SK-N-SH (cell line): ENCODE data around the gene XCL1. TPM values are rescaled to one million over a fixed set of nuclear protein-coding genes. Genes with fewer than 3 reads are reported as not detected.

Experiments
- CTCF ChIA-PET: fragments of 300-600, 350-600 bp; formaldehyde crosslinking; extraction: SDS; loops from one replicate; lab custom pipeline; 2021; lab: Yijun Ruan, JAX
- POLR2A ChIA-PET: fragments of 350-600 bp; sonication (Branson Sonifier 250); formaldehyde crosslinking; extraction: SDS; loops from one replicate; lab custom pipeline; 2020; ENCODE audit warnings: antibody characterized with exemption, inconsistent platforms; lab: Yijun Ruan, JAX
- DNase-seq: peaks from one replicate; pipeline ENCODE4 v3.0.0; 2012
- H2AFZ ChIP-seq: fragments of 200-600 bp; sonication (generic); 2 replicates; pipeline ENCODE4 v1.8.1; 2016; ENCODE audit warnings: antibody characterized with exemption, mild to moderate bottlenecking, low read depth
- H3F3A ChIP-seq: fragments of 200-600 bp; sonication (generic); replicated peaks from 2 replicates; pipeline ENCODE3; 2016; ENCODE audit warnings: antibody characterized with exemption, mild to moderate bottlenecking; ENCODE audit not compliant: insufficient read depth
- H3K27ac ChIP-seq, 2 experiments: fragments of 200-500 bp in 1 of 2; fragments of 200-600 bp in 1 of 2; sonication (Bioruptor generic) in 1 of 2; sonication (generic), shearing (Covaris generic) in 1 of 2; 2 replicates each; pipeline versions ENCODE4 v1.5.1 to v1.6.1; 2014 to 2016; ENCODE audit warnings: low read depth in 2 of 2, inconsistent platforms in 1 of 2, low read length in 1 of 2, mild to moderate bottlenecking in 1 of 2, mixed read lengths in 1 of 2
- H3K27me3 ChIP-seq: fragments of 200-600 bp; sonication (generic), shearing (Covaris generic); 2 replicates; pipeline ENCODE4 v1.6.1; 2016; ENCODE audit warnings: mixed run types; ENCODE audit not compliant: insufficient read depth
- H3K36me3 ChIP-seq, 2 experiments: fragments of 200-500 bp in 1 of 2; fragments of 200-600 bp in 1 of 2; sonication (Bioruptor generic) in 1 of 2; sonication (generic) in 1 of 2; replicated peaks in 1 of 2; 2 replicates each; pipeline versions ENCODE3 to v1.5.1; 2014 to 2016; ENCODE audit warnings: low read length in 1 of 2, mild to moderate bottlenecking in 1 of 2; ENCODE audit not compliant: insufficient read depth in 2 of 2, control insufficient read depth in 1 of 2
- H3K4me1 ChIP-seq, 2 experiments: fragments of 200-500 bp in 1 of 2; fragments of 200-600 bp in 1 of 2; sonication (Bioruptor generic) in 1 of 2; sonication (generic), shearing (Covaris generic) in 1 of 2; 2 replicates each; pipeline versions ENCODE4 v1.5.1 to v1.6.1; 2014 to 2016; ENCODE audit warnings: low read depth in 1 of 2, low read length in 1 of 2, mixed run types in 1 of 2; ENCODE audit not compliant: insufficient read depth in 2 of 2, control insufficient read depth in 1 of 2
- H3K4me2 ChIP-seq: fragments of 200-600 bp; sonication (generic), shearing (Covaris generic); 2 replicates; pipeline ENCODE4 v1.6.1; 2017; ENCODE audit warnings: mixed run types
- H3K4me3 ChIP-seq, 2 experiments: fragments of 200-500 bp in 1 of 2; fragments of 200-600 bp in 1 of 2; sonication (Bioruptor generic) in 1 of 2; sonication (generic), shearing (Covaris generic) in 1 of 2; 2 replicates each; pipeline versions ENCODE4 v1.5.1 to v1.8.1; 2014 to 2016; ENCODE audit warnings: low read depth in 2 of 2, inconsistent platforms in 1 of 2, low read length in 1 of 2, mild to moderate bottlenecking in 1 of 2, mixed read lengths in 1 of 2, moderate library complexity in 1 of 2
- H3K79me2 ChIP-seq: fragments of 200-600 bp; sonication (generic); 2 replicates; pipeline ENCODE4 v1.8.1; 2017; ENCODE audit warnings: mild to moderate bottlenecking; ENCODE audit not compliant: insufficient read depth
- H3K9ac ChIP-seq: fragments of 200-600 bp; sonication (generic); 2 replicates; pipeline ENCODE4 v1.6.1; 2017; ENCODE audit warnings: mixed run types
- H3K9me2 ChIP-seq: fragments of 200-600 bp; sonication (generic); 2 replicates; pipeline ENCODE4 v1.6.1; 2017; ENCODE audit warnings: mixed run types
- H3K9me3 ChIP-seq: fragments of 200-600 bp; sonication (generic); 2 replicates; pipeline ENCODE4 v1.6.1; 2017; ENCODE audit warnings: mixed run types, mild to moderate bottlenecking, moderate library complexity
- H4K20me1 ChIP-seq: fragments of 200-600 bp; sonication (generic); 2 replicates; pipeline ENCODE4 v1.6.1; 2017; ENCODE audit warnings: mild to moderate bottlenecking, mixed run types; ENCODE audit not compliant: insufficient read depth
- ELF1 ChIP-seq: IDR thresholded peaks from 2 replicates; pipeline ENCODE4 v1.4.0; 2012
- FOSL2 ChIP-seq: IDR thresholded peaks from 2 replicates; pipeline ENCODE4 v1.4.0; 2012; ENCODE audit warnings: low read depth, mild to moderate bottlenecking, moderate library complexity, borderline replicate concordance
- GABPA ChIP-seq: IDR thresholded peaks from 2 replicates; pipeline ENCODE4 v1.4.0; 2012; ENCODE audit warnings: low read depth, mild to moderate bottlenecking
- GATA2 ChIP-seq: sonication (generic); formaldehyde crosslinking; IDR thresholded peaks from 2 replicates; pipeline ENCODE4 v1.5.0; 2020; ENCODE audit warnings: mild to moderate bottlenecking, missing genetic modification reagents
- JUND ChIP-seq: IDR thresholded peaks from 2 replicates; pipeline ENCODE4 v1.4.0; 2012
- MXI1 ChIP-seq: IDR thresholded peaks from 2 replicates; pipeline ENCODE4 v1.6.1; 2012; ENCODE audit warnings: mild to moderate bottlenecking, low read depth, low read length, improper control_type of control experiment
- RFX5 ChIP-seq: IDR thresholded peaks from 2 replicates; pipeline ENCODE4 v1.6.1; 2012; ENCODE audit warnings: mild to moderate bottlenecking, improper control_type of control experiment, low read length
- SIN3A ChIP-seq: IDR thresholded peaks from 2 replicates; pipeline ENCODE4 v1.6.1; 2012; ENCODE audit warnings: low read depth, mild to moderate bottlenecking, low read length, moderate library complexity, borderline replicate concordance
- TEAD4 ChIP-seq: IDR thresholded peaks from 2 replicates; pipeline ENCODE4 v1.4.0; 2012; ENCODE audit warnings: mild to moderate bottlenecking, borderline replicate concordance; ENCODE audit not compliant: insufficient read depth
- USF1 ChIP-seq: IDR thresholded peaks from 2 replicates; pipeline ENCODE4 v1.4.0; 2012; ENCODE audit warnings: low read depth, borderline replicate concordance
- WGBS: methylation state at CpG from one replicate; pipeline ENCODE4 v1.1.6; 2017; ENCODE audit warnings: low lambda C conversion rate; 5-methylcytosine and 5-hydroxymethylcytosine counted together
- polyA plus RNA-seq, 3 experiments: library from polyadenylated mRNA; depleted of rRNA; stranded (reverse); fragments of >200 nt; gene quantifications; 2 replicates each; pipeline ENCODE4 v1.2.3, GENCODE V29; 2012

Gene XCL1
- polyA plus RNA-seq, 1 of the 3 experiments (the other 2 are of a cell fraction): not detected

- 50% methylated on average over 1 of the region's 1 CpG for WGBS
- H3K4me1 ChIP-seq: no peaks in the 10 kb centered on the region; a peak in 1 of 4 replicates
- CTCF ChIA-PET: interaction anchor here (1.0 kb wide), 1 partner anchor 208 kb away, joined by 3 read pairs; no protein-coding TSS in a partner anchor
Observed at GRCh38 chr1:168550971-168551370, 25.4 kb upstream of the XCL1 start.

GRCh38 chr1:168551688-168552087, 24.7 kb upstream of the XCL1 start:
- ChIA-PET CTCF (no interaction called here), POLR2A (no interaction called here)
- H4K20me1 ChIP-seq: no peaks in the 10 kb centered on the region
- DNase-seq: no peak
- H3K4me3 ChIP-seq: no peak overlapping the region
- no peaks in the 10 kb centered on the region for H3K36me3 ChIP-seq
- no peaks in the 10 kb centered on the region; a peak in 1 of 4 replicates for H3K4me1 ChIP-seq
- no peak overlapping the region for H3K4me2 ChIP-seq
- no peak overlapping the region for H2AFZ ChIP-seq
- H3K9me2 ChIP-seq: no peaks in the 10 kb centered on the region
- no peaks in the 10 kb centered on the region for H3F3A ChIP-seq
- 70% methylated on average over 4 of the region's 4 CpGs for WGBS
- TF ChIP-seq GABPA: no peak
- no peak for TF ChIP-seq RFX5
- TF ChIP-seq, all 33 proteins: peak for 0
- no peak overlapping the region for H3K9ac ChIP-seq
- H3K27ac ChIP-seq: no peak overlapping the region; a peak in 1 of 4 replicates
- no peaks in the 10 kb centered on the region for H3K9me3 ChIP-seq
- H3K79me2 ChIP-seq: no peaks in the 10 kb centered on the region
- no peaks in the 10 kb centered on the region for H3K27me3 ChIP-seq

More at GRCh38 chr1:168550971-168551370, 25.4 kb upstream of the XCL1 start:
- Histone ChIP-seq H3K4me3 (no peak overlapping the region), H3K36me3 (no peaks in the 10 kb centered on the region), H2AFZ (no peak overlapping the region), H4K20me1 (no peaks in the 10 kb centered on the region), H3K9me3 (no peaks in the 10 kb centered on the region), H3K9me2 (no peaks in the 10 kb centered on the region), H3K27ac (peak overlapping the region in 1 of 2 experiments; percentile 64; a peak in 1 of 4 replicates), H3F3A (no peaks in the 10 kb centered on the region), H3K9ac (no peak overlapping the region), H3K79me2 (no peaks in the 10 kb centered on the region), H3K27me3 (no peaks in the 10 kb centered on the region), H3K4me2 (no peak overlapping the region)
- TF ChIP-seq RFX5 (no peak), GATA2 (CRISPR knock-in tag) (no peak), FOSL2 (no peak), JUND (no peak), USF1 (no peak), SIN3A (no peak), ELF1 (no peak), MXI1 (no peak)
- POLR2A ChIA-PET: no interaction called here
- DNase-seq: no peak

- no peak for DNase-seq
- no peak overlapping the region for H3K27ac ChIP-seq
- H3K9ac ChIP-seq: no peak overlapping the region
- no peaks in the 10 kb centered on the region for H3K27me3 ChIP-seq
- H3K4me3 ChIP-seq: no peak overlapping the region
- POLR2A ChIA-PET: no interaction called here
- no peaks in the 10 kb centered on the region for H3K9me2 ChIP-seq
- WGBS: 76% methylated on average over 6 of the region's 6 CpGs
- H3K4me2 ChIP-seq: no peak overlapping the region
- no peaks in the 10 kb centered on the region for H3K36me3 ChIP-seq
- H3K9me3 ChIP-seq: no peaks in the 10 kb centered on the region
- TF ChIP-seq RFX5 (no peak), TEAD4 (no peak)
- H3K4me1 ChIP-seq: no peaks in the 10 kb centered on the region; a peak in 1 of 4 replicates
- no peaks in the 10 kb centered on the region for H4K20me1 ChIP-seq
- no peaks in the 10 kb centered on the region for H3F3A ChIP-seq
- H3K79me2 ChIP-seq: no peaks in the 10 kb centered on the region
- CTCF ChIA-PET: interaction anchor here (0.7 to 2.8 kb wide), 5 partner anchors 18 to 795 kb away, joined by 3 to 6 read pairs (median 3); no protein-coding TSS in a partner anchor
- no peak overlapping the region for H2AFZ ChIP-seq
Observed at GRCh38 chr1:168552961-168553360, 23.4 kb upstream of the XCL1 start.
